ENCODE data around the gene UCHL5.

DNA sequence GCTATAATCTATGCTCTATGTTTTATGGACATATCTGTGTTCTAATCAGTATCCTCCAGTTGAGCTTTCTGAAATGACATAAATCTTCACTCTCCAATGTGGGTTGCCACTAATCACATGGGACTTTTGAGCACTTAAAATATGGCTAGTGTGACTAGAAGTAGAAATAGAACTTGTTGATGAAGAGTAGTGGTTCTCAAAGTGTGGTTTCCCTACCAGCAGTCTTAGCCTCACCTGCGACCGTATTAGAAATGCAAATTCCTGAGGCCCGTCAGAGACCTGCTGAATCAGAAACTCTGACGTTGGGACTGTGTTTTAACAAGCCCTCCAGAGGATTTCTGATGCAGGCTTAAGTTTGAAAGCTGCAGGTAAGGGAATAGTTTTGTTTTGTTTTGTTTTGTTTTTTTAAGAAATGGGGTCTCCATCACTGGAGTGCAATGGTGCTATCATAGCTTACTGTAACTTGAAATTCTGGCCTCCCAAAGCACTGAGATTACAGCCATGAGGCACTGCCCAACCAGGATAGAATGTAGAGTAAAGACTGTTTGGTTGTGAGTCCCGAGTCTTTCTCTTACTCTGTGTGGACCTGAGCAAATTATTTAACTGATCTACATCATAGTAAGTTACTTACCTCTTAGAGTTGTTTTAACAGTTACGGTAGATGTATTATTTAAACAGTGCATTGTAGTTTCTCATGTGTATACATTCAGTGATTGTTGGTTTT, 24.4 kb upstream of the UCHL5 start:
- TF ChIP-seq ZNF292 (CRISPR knock-in tag; IDR thresholded peaks at IDR 0.05; ENCODE audit: borderline replicate concordance, low read depth): no peak
- TF ChIP-seq, protein P1, sequence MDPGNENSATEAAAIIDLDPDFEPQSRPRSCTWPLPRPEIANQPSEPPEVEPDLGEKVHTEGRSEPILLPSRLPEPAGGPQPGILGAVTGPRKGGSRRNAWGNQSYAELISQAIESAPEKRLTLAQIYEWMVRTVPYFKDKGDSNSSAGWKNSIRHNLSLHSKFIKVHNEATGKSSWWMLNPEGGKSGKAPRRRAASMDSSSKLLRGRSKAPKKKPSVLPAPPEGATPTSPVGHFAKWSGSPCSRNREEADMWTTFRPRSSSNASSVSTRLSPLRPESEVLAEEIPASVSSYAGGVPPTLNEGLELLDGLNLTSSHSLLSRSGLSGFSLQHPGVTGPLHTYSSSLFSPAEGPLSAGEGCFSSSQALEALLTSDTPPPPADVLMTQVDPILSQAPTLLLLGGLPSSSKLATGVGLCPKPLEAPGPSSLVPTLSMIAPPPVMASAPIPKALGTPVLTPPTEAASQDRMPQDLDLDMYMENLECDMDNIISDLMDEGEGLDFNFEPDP (CRISPR knock-in tag; conservative IDR thresholded peaks at IDR 0.05): no peak
- TF ChIP-seq POLR2A (IDR thresholded peaks at IDR 0.05; ENCODE audit: insufficient read depth in 1 of 2, low read depth in 2 of 2, low read length in 2 of 2): no peak
- TF ChIP-seq, protein P2, sequence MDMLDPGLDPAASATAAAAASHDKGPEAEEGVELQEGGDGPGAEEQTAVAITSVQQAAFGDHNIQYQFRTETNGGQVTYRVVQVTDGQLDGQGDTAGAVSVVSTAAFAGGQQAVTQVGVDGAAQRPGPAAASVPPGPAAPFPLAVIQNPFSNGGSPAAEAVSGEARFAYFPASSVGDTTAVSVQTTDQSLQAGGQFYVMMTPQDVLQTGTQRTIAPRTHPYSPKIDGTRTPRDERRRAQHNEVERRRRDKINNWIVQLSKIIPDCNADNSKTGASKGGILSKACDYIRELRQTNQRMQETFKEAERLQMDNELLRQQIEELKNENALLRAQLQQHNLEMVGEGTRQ (IDR thresholded peaks at IDR 0.05; ENCODE audit: low read depth, low read length): no peak
- TF ChIP-seq, protein P2 (CRISPR knock-in tag; IDR thresholded peaks at IDR 0.05; ENCODE audit: borderline replicate concordance): no peak
- TF ChIP-seq, protein P3, sequence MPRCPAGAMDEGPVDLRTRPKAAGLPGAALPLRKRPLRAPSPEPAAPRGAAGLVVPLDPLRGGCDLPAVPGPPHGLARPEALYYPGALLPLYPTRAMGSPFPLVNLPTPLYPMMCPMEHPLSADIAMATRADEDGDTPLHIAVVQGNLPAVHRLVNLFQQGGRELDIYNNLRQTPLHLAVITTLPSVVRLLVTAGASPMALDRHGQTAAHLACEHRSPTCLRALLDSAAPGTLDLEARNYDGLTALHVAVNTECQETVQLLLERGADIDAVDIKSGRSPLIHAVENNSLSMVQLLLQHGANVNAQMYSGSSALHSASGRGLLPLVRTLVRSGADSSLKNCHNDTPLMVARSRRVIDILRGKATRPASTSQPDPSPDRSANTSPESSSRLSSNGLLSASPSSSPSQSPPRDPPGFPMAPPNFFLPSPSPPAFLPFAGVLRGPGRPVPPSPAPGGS (CRISPR knock-in tag; IDR thresholded peaks at IDR 0.05): no peak
- TF ChIP-seq, protein P4, sequence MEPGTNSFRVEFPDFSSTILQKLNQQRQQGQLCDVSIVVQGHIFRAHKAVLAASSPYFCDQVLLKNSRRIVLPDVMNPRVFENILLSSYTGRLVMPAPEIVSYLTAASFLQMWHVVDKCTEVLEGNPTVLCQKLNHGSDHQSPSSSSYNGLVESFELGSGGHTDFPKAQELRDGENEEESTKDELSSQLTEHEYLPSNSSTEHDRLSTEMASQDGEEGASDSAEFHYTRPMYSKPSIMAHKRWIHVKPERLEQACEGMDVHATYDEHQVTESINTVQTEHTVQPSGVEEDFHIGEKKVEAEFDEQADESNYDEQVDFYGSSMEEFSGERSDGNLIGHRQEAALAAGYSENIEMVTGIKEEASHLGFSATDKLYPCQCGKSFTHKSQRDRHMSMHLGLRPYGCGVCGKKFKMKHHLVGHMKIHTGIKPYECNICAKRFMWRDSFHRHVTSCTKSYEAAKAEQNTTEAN (CRISPR knock-in tag; conservative IDR thresholded peaks at IDR 0.05): no peak
- TF ChIP-seq FOSL2 (CRISPR knock-in tag; IDR thresholded peaks at IDR 0.05): no peak
- no peak for TF ChIP-seq JUN (CRISPR knock-in tag; IDR thresholded peaks at IDR 0.05)
- TF ChIP-seq ZBTB8A (CRISPR knock-in tag; IDR thresholded peaks at IDR 0.05; ENCODE audit: borderline replicate concordance, low read depth): no peak
- TF ChIP-seq SNAPC2 (CRISPR knock-in tag; IDR thresholded peaks at IDR 0.05): no peak
- no peak for TF ChIP-seq MATR3 (CRISPR knock-in tag; IDR thresholded peaks at IDR 0.05)

All from HepG2 (cell line).